ENCODE results near the gene RANBP17. TPM values are rescaled to one million over a fixed set of nuclear protein-coding genes. Genes with fewer than 3 reads are reported as not detected.

The RANBP17 gene
- total RNA-seq, 1 experiment from 2014 or later = 14.5 TPM

DNA sequence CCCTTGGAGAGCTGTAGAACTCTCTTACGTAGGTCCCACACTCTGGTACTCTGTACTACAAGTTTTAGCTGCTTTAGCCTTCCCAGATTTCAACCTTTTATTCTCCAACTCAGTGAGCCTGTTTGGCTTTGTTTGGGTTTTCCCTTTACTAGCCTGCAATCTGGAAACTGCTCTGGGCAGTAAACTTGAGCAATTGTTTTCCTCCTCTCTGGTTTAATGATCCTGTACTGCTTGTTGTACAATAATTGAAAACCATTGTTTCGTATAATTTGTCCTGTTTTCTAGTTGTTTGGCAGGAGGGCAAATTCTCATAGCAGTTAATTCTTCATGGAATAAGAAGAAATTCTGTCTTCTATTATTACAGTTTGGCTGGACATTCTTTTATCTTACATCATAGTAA, 384.4 kb downstream of the RANBP17 start:
- BruUV-seq (replicated peaks) = no TSS peak
- POLR2A ChIA-PET (ENCODE audit: unreplicated experiment) = no interaction called here
- Histone ChIP-seq H3K9me2 (ENCODE audit: insufficient read depth) (no peaks in the 10 kb centered on the region), H4K20me1 (ENCODE audit: insufficient read depth) (no peaks in the 10 kb centered on the region), H3K27ac (no peak overlapping the region), H3K4me2 (no peak overlapping the region), H3F3A (ENCODE audit: insufficient read depth, low read depth) (no peaks in the 10 kb centered on the region), H3K27me3 (ENCODE audit: insufficient read depth, low read depth) (no peaks in the 10 kb centered on the region), H3K4me1 (replicated peaks; ENCODE audit: insufficient read depth) (no peaks in the 10 kb centered on the region), H2AFZ (no peak overlapping the region), H3K4me3 (no peak overlapping the region), H3K36me3 (ENCODE audit: low read depth) (no peaks in the 10 kb centered on the region), H3K9me3 (ENCODE audit: insufficient read depth, low read depth) (no peaks in the 10 kb centered on the region), H3K79me2 (ENCODE audit: low read depth) (no peaks in the 10 kb centered on the region)
- no peak for DNase-seq
- TF ChIP-seq, protein P1, sequence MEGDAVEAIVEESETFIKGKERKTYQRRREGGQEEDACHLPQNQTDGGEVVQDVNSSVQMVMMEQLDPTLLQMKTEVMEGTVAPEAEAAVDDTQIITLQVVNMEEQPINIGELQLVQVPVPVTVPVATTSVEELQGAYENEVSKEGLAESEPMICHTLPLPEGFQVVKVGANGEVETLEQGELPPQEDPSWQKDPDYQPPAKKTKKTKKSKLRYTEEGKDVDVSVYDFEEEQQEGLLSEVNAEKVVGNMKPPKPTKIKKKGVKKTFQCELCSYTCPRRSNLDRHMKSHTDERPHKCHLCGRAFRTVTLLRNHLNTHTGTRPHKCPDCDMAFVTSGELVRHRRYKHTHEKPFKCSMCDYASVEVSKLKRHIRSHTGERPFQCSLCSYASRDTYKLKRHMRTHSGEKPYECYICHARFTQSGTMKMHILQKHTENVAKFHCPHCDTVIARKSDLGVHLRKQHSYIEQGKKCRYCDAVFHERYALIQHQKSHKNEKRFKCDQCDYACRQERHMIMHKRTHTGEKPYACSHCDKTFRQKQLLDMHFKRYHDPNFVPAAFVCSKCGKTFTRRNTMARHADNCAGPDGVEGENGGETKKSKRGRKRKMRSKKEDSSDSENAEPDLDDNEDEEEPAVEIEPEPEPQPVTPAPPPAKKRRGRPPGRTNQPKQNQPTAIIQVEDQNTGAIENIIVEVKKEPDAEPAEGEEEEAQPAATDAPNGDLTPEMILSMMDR (conservative IDR thresholded peaks at IDR 0.05) = no peak
- no peak for TF ChIP-seq EZH2 (IDR thresholded peaks at IDR 0.05; ENCODE audit: low read depth)
- CTCF ChIA-PET = no interaction called here
- intact Hi-C loops (cut with micrococcal nuclease; ENCODE audit: unreplicated experiment) = no loop called here

DNA sequence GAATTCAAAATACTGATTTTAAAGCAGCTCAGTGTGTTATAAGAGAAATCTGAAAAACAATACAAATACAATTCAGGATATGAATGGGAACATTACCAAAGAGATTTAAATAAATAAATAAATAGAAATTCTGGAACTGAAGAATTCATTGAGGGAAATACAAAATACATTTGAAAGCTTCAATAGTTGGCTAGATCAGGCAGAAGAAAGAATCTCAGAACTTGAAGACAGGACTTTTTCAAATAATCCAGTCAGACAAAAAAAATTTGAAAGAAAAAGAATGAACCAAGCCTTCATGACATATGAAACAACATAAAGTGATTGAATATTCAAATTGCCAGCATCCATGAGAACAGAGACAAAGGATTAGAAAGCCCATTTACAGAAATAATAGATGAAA, 387.6 kb downstream of the RANBP17 start:
- H3K27ac ChIP-seq = no peak overlapping the region
- H3K9me2 ChIP-seq (ENCODE audit: insufficient read depth) = no peaks in the 10 kb centered on the region
- ChIA-PET CTCF (no interaction called here), POLR2A (ENCODE audit: unreplicated experiment) (no interaction called here)
- no peak overlapping the region for H3K4me3 ChIP-seq
- no TSS peak for BruUV-seq (replicated peaks)
- H3K9me3 ChIP-seq (ENCODE audit: insufficient read depth, low read depth) = no peaks in the 10 kb centered on the region
- no peaks in the 10 kb centered on the region for H3K27me3 ChIP-seq (ENCODE audit: insufficient read depth, low read depth)
- intact Hi-C loops (cut with micrococcal nuclease; ENCODE audit: unreplicated experiment) = no loop called here
- no peak overlapping the region for H3K4me2 ChIP-seq
- no peaks in the 10 kb centered on the region for H3K79me2 ChIP-seq (ENCODE audit: low read depth)
- no peaks in the 10 kb centered on the region for H3K4me1 ChIP-seq (replicated peaks; ENCODE audit: insufficient read depth)
- no peaks in the 10 kb centered on the region for H3K36me3 ChIP-seq (ENCODE audit: low read depth)
- no peaks in the 10 kb centered on the region for H4K20me1 ChIP-seq (ENCODE audit: insufficient read depth)
- H2AFZ ChIP-seq = no peak overlapping the region
- DNase-seq = no peak
- TF ChIP-seq, protein P1 (conservative IDR thresholded peaks at IDR 0.05) = no peak
- no peak for TF ChIP-seq EZH2 (IDR thresholded peaks at IDR 0.05; ENCODE audit: low read depth)
- H3F3A ChIP-seq (ENCODE audit: insufficient read depth, low read depth) = no peaks in the 10 kb centered on the region

DNA sequence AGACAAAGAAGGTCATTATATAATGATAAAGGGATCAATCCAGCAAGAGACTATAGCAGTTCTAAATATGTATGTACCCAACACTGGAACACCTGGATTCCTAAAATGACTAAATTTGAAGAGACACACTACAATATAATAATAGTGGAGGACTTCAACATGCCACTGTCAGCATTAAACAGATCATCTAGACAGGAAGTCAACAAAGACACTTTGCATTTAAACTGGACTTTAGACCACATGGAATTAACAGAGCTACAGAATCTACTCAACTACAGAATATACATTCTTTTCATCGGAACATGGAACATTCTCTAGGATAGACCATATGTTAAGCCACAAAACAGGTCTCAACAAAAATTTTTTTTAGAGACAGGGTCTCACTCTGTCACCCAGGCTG, 388.9 kb downstream of the RANBP17 start:
- H3K4me2 ChIP-seq = no peak overlapping the region
- H2AFZ ChIP-seq = no peak overlapping the region
- no peaks in the 10 kb centered on the region for H4K20me1 ChIP-seq (ENCODE audit: insufficient read depth)
- H3K27me3 ChIP-seq (ENCODE audit: insufficient read depth, low read depth) = no peaks in the 10 kb centered on the region
- no peaks in the 10 kb centered on the region for H3K79me2 ChIP-seq (ENCODE audit: low read depth)
- ChIA-PET CTCF (no interaction called here), POLR2A (ENCODE audit: unreplicated experiment) (no interaction called here)
- H3K36me3 ChIP-seq (ENCODE audit: low read depth) = no peaks in the 10 kb centered on the region
- no peak overlapping the region for H3K27ac ChIP-seq
- H3K9me3 ChIP-seq (ENCODE audit: insufficient read depth, low read depth) = no peaks in the 10 kb centered on the region
- no peaks in the 10 kb centered on the region for H3K9me2 ChIP-seq (ENCODE audit: insufficient read depth)
- no peak for TF ChIP-seq EZH2 (IDR thresholded peaks at IDR 0.05; ENCODE audit: low read depth)
- TF ChIP-seq, protein P1 (conservative IDR thresholded peaks at IDR 0.05) = no peak
- intact Hi-C loops (cut with micrococcal nuclease; ENCODE audit: unreplicated experiment) = no loop called here
- H3K4me3 ChIP-seq = no peak overlapping the region
- no TSS peak for BruUV-seq (replicated peaks)
- H3K4me1 ChIP-seq (replicated peaks; ENCODE audit: insufficient read depth) = no peaks in the 10 kb centered on the region
- DNase-seq = no peak
- H3F3A ChIP-seq (ENCODE audit: insufficient read depth, low read depth) = no peaks in the 10 kb centered on the region

Data from PC-9 (cell line).